T-helper 1 cell treated with Interleukin-12 subunit alpha and Interleukin-12 subunit beta and Interleukin-4 antibody, amounts not matched to agents 30 μg/mL and 1 μg/mL, for 36 hours (primary cell): Measurements from ENCODE around the gene OSM.

Source experiments
- H3K27ac Mint-ChIP-seq: one replicate; pipeline ENCODE4 v1.8.0; 2021; ENCODE audit warnings: mild to moderate bottlenecking, mixed read lengths
- H3K27me3 Mint-ChIP-seq: one replicate; pipeline ENCODE4 v1.8.0; 2021; ENCODE audit warnings: low read depth, mixed read lengths
- H3K36me3 Mint-ChIP-seq: one replicate; pipeline ENCODE4 v1.8.0; 2021; ENCODE audit warnings: low read depth, mixed read lengths
- H3K4me1 Mint-ChIP-seq: one replicate; pipeline ENCODE4 v1.8.0; 2021; ENCODE audit warnings: low read depth, mixed read lengths
- H3K4me3 Mint-ChIP-seq: one replicate; pipeline ENCODE4 v1.8.0; 2021; ENCODE audit warnings: mild to moderate bottlenecking, moderate library complexity, mixed read lengths
- H3K9me3 Mint-ChIP-seq: one replicate; pipeline ENCODE4 v1.8.0; 2021; ENCODE audit warnings: mixed read lengths

Gene OSM

GRCh38 chr22:30250661-30251267 lies 15.9 kb downstream of the OSM start:
- Mint-ChIP-seq H3K4me1 (peaks cover 35% of the 10 kb centered on the region), H3K27me3 (no peaks in the 10 kb centered on the region), H3K27ac (no peak overlapping the region), H3K4me3 (no peak overlapping the region), H3K36me3 (peaks cover 2% of the 10 kb centered on the region), H3K9me3 (no peaks in the 10 kb centered on the region)

DNA sequence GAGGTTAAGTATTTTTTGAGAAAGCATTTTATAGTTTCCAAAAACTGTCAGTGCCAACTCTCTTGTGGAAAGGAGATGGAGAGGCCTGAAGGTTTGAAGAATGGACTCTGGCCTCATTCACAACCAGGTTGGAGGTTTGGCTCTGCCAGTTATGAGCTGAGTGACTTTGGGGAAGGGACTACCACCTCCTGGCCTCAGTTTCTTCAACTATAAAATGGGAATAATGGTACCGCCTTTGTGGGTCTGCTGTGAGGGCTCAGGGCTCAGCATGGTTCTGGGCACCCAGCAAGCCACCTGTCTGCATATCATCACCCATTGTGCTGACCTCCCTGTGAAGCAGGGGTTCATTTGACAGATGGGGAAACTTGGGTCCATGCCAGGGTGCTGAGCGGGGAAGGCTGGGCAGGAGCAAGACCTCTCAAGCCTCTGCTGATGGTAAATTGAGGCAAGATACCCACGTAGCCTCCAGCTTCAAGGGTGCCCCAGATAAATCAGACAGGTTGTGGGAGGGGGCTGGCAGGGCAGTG lies 16.5 kb downstream of the OSM start:
- H3K9me3 Mint-ChIP-seq = no peaks in the 10 kb centered on the region
- no peaks in the 10 kb centered on the region for H3K27me3 Mint-ChIP-seq
- H3K4me1 Mint-ChIP-seq = peaks cover 37% of the 10 kb centered on the region
- H3K36me3 Mint-ChIP-seq = peaks cover 3% of the 10 kb centered on the region
- H3K4me3 Mint-ChIP-seq = no peak overlapping the region
- no peak overlapping the region for H3K27ac Mint-ChIP-seq

DNA sequence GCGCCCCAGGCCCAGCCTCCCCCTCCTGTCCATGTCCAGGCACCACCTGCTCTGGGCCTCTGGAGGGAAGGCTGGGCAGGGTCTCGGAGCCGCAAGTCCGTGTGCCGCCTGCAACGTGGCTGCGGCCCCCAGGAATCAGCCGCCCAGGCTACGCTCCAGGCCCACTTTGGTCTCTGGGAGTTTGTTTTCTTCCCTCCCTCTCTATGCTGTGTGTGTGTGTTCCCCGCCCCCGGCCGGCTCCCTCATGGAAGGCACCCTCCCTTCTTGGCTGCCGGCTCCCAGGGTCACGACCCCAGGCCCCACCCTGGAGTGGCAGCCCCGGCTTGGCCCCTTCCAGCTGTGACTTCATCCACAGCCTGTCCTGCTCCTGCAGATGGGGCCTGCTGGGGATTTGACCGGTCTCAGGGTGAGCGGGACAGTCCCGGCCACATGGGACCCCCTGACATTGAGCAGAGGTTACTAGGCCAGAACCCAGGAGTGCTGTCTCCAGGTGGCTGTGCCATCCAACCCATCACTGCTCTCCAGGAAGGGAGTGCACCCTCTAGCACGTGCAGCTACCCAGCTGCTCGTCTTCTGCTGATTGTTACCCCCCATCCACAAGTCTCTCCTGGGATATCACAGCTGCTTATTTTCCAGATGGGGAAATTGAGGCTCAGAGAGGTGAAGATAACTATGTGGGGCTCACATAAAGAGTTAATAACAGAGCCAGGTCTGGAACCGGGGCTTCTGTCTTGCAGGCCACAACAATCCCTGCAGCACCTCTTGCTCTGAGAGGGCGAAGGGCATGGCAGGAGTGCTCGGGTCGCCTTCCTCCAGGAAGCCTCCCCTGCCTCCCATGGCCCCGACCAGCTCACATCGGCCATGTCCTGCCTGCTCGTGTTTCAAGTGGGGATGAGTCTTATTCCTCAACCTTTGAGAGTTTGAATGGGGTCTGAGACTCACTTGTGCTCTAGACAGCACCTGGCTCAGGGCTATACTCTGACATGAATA lies 17.3 kb downstream of the OSM start:
- no peaks in the 10 kb centered on the region for H3K9me3 Mint-ChIP-seq
- peaks cover 43% of the 10 kb centered on the region for H3K4me1 Mint-ChIP-seq
- no peak overlapping the region for H3K4me3 Mint-ChIP-seq
- H3K27ac Mint-ChIP-seq = peak overlapping the region; percentile 57
- peaks cover 11% of the 10 kb centered on the region for H3K36me3 Mint-ChIP-seq
- no peaks in the 10 kb centered on the region for H3K27me3 Mint-ChIP-seq

- H3K27me3 Mint-ChIP-seq = no peaks in the 10 kb centered on the region
- H3K27ac Mint-ChIP-seq = peak overlapping the region; percentile 82
- peaks cover 19% of the 10 kb centered on the region for H3K36me3 Mint-ChIP-seq
- H3K9me3 Mint-ChIP-seq = no peaks in the 10 kb centered on the region
- H3K4me1 Mint-ChIP-seq = peaks cover 49% of the 10 kb centered on the region
- H3K4me3 Mint-ChIP-seq = peak overlapping the region; percentile 66
These were observed 18.2 kb downstream of the OSM start for GRCh38 chr22:30248484-30248883.

DNA sequence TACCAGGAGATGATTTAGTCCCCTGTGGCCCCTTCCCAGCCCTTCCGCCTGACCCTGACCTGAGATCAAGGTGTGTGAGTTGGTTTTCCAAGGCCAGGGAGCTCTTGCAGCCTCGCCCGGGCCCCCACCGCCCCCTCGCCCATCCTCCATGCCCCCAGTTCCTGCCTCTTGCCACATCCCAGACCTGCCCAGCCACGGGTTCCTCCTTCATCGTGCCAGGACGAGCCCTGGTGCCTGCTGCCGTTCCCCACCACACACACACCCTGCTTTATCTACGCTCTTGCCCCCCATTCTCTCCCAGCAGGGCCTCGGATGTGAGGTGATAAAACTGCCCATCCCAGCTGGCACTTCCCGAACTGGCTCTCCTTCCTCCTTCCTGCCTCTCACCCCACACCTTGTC lies 18.7 kb downstream of the OSM start:
- Mint-ChIP-seq H3K4me3 (peak overlapping the region; percentile 86), H3K27ac (peak overlapping the region; percentile 82), H3K9me3 (no peaks in the 10 kb centered on the region), H3K36me3 (peaks cover 24% of the 10 kb centered on the region), H3K27me3 (no peaks in the 10 kb centered on the region), H3K4me1 (peaks cover 52% of the 10 kb centered on the region)

DNA sequence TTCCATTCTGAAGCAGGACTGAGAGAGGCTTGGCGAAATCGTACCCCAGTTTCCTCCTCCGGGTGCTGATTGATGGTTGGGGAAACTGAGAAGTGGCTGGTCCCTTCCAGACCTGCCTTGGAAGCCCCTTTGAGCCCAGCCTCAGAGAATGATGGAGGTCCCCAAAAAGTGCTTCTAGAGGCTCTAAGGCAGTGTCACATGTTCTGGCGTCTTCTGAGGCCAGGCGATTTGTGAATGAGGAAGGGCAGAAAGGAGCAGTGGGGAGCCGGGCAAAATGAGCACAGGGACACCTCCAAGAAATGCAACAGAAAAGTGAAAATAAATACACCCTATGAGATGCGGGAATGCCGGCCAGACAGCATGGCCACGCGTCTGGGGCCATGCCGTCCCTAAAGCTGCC lies 19.1 kb downstream of the OSM start:
- Mint-ChIP-seq H3K27ac (peak overlapping the region; percentile 38), H3K36me3 (peaks cover 28% of the 10 kb centered on the region), H3K4me3 (peak overlapping the region; percentile 86), H3K4me1 (peaks cover 52% of the 10 kb centered on the region), H3K9me3 (no peaks in the 10 kb centered on the region), H3K27me3 (no peaks in the 10 kb centered on the region)

DNA sequence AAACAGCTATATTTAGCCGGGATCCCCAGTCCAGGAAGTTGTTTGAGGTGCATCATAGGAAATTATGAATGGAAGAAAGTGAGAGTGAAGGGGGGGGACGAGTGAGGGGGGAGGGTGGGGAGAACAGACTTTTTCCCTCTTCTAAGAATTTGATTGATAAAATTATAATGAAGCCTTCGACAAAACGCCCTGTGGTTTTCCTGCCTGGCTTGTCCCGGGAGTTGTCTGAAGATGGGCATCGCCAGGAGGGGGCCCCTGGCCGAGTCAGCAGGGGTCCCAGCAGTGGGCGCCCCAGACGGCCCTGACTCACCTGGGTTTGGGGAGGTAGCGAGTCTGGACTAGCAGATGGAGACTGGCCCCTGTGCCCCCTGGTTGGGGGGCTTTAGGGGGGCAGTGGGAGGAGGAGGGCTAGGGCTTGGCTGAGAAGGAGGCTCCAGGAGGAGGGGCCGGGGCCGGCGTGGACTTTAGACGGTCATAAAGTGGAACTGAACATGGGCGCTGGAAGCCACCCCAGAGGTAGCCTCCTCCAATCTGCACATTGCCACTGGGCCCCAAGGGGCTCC lies 19.8 kb downstream of the OSM start:
- Mint-ChIP-seq H3K9me3 (no peaks in the 10 kb centered on the region), H3K27ac (peak overlapping the region; percentile 83), H3K4me1 (peaks cover 54% of the 10 kb centered on the region), H3K36me3 (peaks cover 28% of the 10 kb centered on the region), H3K27me3 (no peaks in the 10 kb centered on the region), H3K4me3 (peak overlapping the region; percentile 86)

GRCh38 chr22:30245985-30246813 lies 20.5 kb downstream of the OSM start, which contains the start of gene LIF:
Gene LIF (minus strand): TSS chr22:30246759. CDS start chr22:30246695, 64 bp downstream.
- no peaks in the 10 kb centered on the region for H3K27me3 Mint-ChIP-seq
- H3K27ac Mint-ChIP-seq = peak within 1 kb of the TSS; percentile 96
- peaks cover 30% of the 10 kb centered on the region for H3K36me3 Mint-ChIP-seq

GRCh38 chr22:30245181-30245984 lies 21.3 kb downstream of the OSM start:
- Mint-ChIP-seq H3K4me3 (peak overlapping the region; percentile 97), H3K27ac (peak overlapping the region; percentile 96), H3K4me1 (peaks cover 64% of the 10 kb centered on the region), H3K27me3 (no peaks in the 10 kb centered on the region), H3K9me3 (no peaks in the 10 kb centered on the region), H3K36me3 (peaks cover 33% of the 10 kb centered on the region)

More at GRCh38 chr22:30245985-30246813, 20.5 kb downstream of the OSM start, which contains the start of gene LIF:
- H3K4me1 Mint-ChIP-seq = peaks cover 57% of the 10 kb centered on the region
- H3K4me3 Mint-ChIP-seq = peak within 1 kb of the TSS; percentile 97
- no peaks in the 10 kb centered on the region for H3K9me3 Mint-ChIP-seq

DNA sequence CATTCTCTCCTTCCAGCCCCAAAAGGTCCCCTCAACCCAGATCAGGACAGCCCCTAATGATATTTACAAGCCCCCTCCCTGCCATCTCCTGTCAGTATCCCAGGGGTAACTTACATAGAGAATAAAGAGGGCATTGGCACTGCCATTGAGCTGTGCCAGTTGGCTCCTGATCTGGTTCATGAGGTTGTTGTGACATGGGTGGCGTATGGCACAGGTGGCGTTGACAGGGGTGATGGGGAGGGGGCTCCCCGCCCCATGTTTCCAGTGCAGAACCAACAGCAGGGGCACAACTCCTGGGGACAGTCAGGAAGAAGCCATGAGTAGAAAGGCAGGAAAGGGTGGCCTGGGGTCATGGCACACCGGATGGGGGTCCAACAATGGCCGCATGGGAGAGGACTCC lies 22.0 kb downstream of the OSM start:
- Mint-ChIP-seq H3K9me3 (no peaks in the 10 kb centered on the region), H3K4me1 (peaks cover 59% of the 10 kb centered on the region), H3K27me3 (no peaks in the 10 kb centered on the region), H3K36me3 (peaks cover 34% of the 10 kb centered on the region), H3K4me3 (peak overlapping the region; percentile 97), H3K27ac (peak overlapping the region; percentile 92)

DNA sequence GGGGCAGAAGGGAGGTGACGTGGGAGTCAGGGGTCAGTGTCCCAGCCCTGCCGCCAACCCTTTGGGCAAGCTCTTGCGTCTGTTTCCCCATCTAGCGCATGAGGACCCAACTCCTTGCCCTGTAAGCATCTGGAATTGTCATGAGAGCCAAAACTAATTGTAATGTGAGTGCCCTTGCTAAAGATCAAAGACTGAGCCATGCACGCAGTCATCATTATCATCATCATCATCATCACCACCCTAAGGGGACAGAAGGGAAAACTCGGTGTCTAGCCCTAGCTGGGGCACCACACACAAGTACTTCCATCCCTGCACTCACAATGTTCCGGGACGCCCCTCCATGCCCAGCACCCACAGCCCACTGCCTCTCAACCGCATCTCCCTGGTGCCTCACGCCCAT lies 22.6 kb downstream of the OSM start:
- Mint-ChIP-seq H3K9me3 (no peaks in the 10 kb centered on the region), H3K36me3 (peaks cover 36% of the 10 kb centered on the region), H3K4me1 (peaks cover 57% of the 10 kb centered on the region), H3K27me3 (no peaks in the 10 kb centered on the region), H3K27ac (peak overlapping the region; percentile 92), H3K4me3 (peak overlapping the region; percentile 97)

- Mint-ChIP-seq H3K27me3 (no peaks in the 10 kb centered on the region), H3K9me3 (no peaks in the 10 kb centered on the region), H3K27ac (peak overlapping the region; percentile 92), H3K4me3 (peak overlapping the region; percentile 97), H3K4me1 (peaks cover 60% of the 10 kb centered on the region), H3K36me3 (peaks cover 39% of the 10 kb centered on the region)
These were observed 23.0 kb downstream of the OSM start for GRCh38 chr22:30243661-30244060.
